Measurements from ENCODE around the gene KIAA0753.

Gene KIAA0753

GRCh38 chr17:6683081-6683684 lies 42.7 kb upstream of the KIAA0753 start:
- DNase-seq: no peak
- Histone ChIP-seq H3K9me3 (ENCODE audit: control extremely low read depth in 1 of 5, control insufficient read depth in 4 of 5, insufficient read depth in 2 of 5, low read depth in 1 of 5, low read length in 4 of 5) (no peaks in the 10 kb centered on the region), H3K4me3 (ENCODE audit: control insufficient read depth in 1 of 7, extremely low read depth in 1 of 7, insufficient read depth in 4 of 7, low read depth in 2 of 7, low read length in 6 of 7) (no peak overlapping the region), H3K4me1 (ENCODE audit: control extremely low read depth in 1 of 4, control insufficient read depth in 4 of 4, insufficient read depth in 4 of 4, low read length in 3 of 4) (no peaks in the 10 kb centered on the region), H3K36me3 (ENCODE audit: control insufficient read depth in 4 of 4, insufficient read depth in 4 of 4, low read length in 3 of 4) (no peaks in the 10 kb centered on the region), H3K27me3 (replicated peaks in 2 of 5; ENCODE audit: control insufficient read depth in 4 of 5, insufficient read depth in 5 of 5, low read length in 4 of 5) (peaks cover 0 to 34% (median 23%) of the 10 kb centered on the region in 5 experiments), H3K27ac (ENCODE audit: insufficient read depth in 1 of 2, low read depth in 1 of 2, low read length in 2 of 2, poor library complexity in 1 of 2, severe bottlenecking in 2 of 2) (no peak overlapping the region)
- ChIA-PET POLR2A (no interaction called here), CTCF (interaction anchor here (1.8 kb wide), 1 partner anchor 30 kb away, joined by 5 read pairs; the partner anchor contains the start of gene SLC13A5)
- WGBS (ENCODE audit: insufficient coverage): no CpG with 5 or more reads among the region's 3 CpGs

GRCh38 chr17:6682339-6682738 lies 41.8 kb upstream of the KIAA0753 start:
- whole genome bisulfite sequencing (ENCODE audit: insufficient coverage): 98% methylated on average over 4 of the region's 4 CpGs
- H3K4me1 ChIP-seq (ENCODE audit: control extremely low read depth in 1 of 4, control insufficient read depth in 4 of 4, insufficient read depth in 4 of 4, low read length in 3 of 4): peaks cover 0 to 7% (median 6%) of the 10 kb centered on the region in 4 experiments
- no peak overlapping the region for H3K27ac ChIP-seq (ENCODE audit: insufficient read depth in 1 of 2, low read depth in 1 of 2, low read length in 2 of 2, poor library complexity in 1 of 2, severe bottlenecking in 2 of 2)
- DNase-seq: no peak
- no peak overlapping the region for H3K4me3 ChIP-seq (ENCODE audit: control insufficient read depth in 1 of 7, extremely low read depth in 1 of 7, insufficient read depth in 4 of 7, low read depth in 2 of 7, low read length in 6 of 7)
- CTCF ChIA-PET: interaction anchor here (0.9 to 1.8 kb wide), 2 partner anchors 31 to 70 kb away, joined by 3 to 5 read pairs; partner anchors contain the start of gene SLC13A5
- POLR2A ChIA-PET: no interaction called here
- no peaks in the 10 kb centered on the region for H3K36me3 ChIP-seq (ENCODE audit: control insufficient read depth in 4 of 4, insufficient read depth in 4 of 4, low read length in 3 of 4)
- no peaks in the 10 kb centered on the region for H3K9me3 ChIP-seq (ENCODE audit: control extremely low read depth in 1 of 5, control insufficient read depth in 4 of 5, insufficient read depth in 2 of 5, low read depth in 1 of 5, low read length in 4 of 5)
- H3K27me3 ChIP-seq (replicated peaks in 2 of 5; ENCODE audit: control insufficient read depth in 4 of 5, insufficient read depth in 5 of 5, low read length in 4 of 5): peaks cover 0 to 42% (median 31%) of the 10 kb centered on the region in 5 experiments

- H3K27ac ChIP-seq (ENCODE audit: insufficient read depth in 1 of 2, low read depth in 1 of 2, low read length in 2 of 2, poor library complexity in 1 of 2, severe bottlenecking in 2 of 2): no peak overlapping the region
- POLR2A ChIA-PET: no interaction called here
- H3K27me3 ChIP-seq (replicated peaks in 2 of 5; ENCODE audit: control insufficient read depth in 4 of 5, insufficient read depth in 5 of 5, low read length in 4 of 5): peaks cover 0 to 49% (median 35%) of the 10 kb centered on the region in 5 experiments
- 88% methylated on average over 4 of the region's 5 CpGs for WGBS (ENCODE audit: insufficient coverage)
- peaks cover 0 to 12% (median 11%) of the 10 kb centered on the region in 4 experiments for H3K4me1 ChIP-seq (ENCODE audit: control extremely low read depth in 1 of 4, control insufficient read depth in 4 of 4, insufficient read depth in 4 of 4, low read length in 3 of 4)
- no peaks in the 10 kb centered on the region for H3K36me3 ChIP-seq (ENCODE audit: control insufficient read depth in 4 of 4, insufficient read depth in 4 of 4, low read length in 3 of 4)
- H3K9me3 ChIP-seq (ENCODE audit: control extremely low read depth in 1 of 5, control insufficient read depth in 4 of 5, insufficient read depth in 2 of 5, low read depth in 1 of 5, low read length in 4 of 5): no peaks in the 10 kb centered on the region
- CTCF ChIA-PET: interaction anchor here (0.9 to 1.8 kb wide), 2 partner anchors 31 to 71 kb away, joined by 3 to 5 read pairs; partner anchors contain the start of gene SLC13A5
- H3K4me3 ChIP-seq (ENCODE audit: control insufficient read depth in 1 of 7, extremely low read depth in 1 of 7, insufficient read depth in 4 of 7, low read depth in 2 of 7, low read length in 6 of 7): no peak overlapping the region
- no peak for DNase-seq
Measured at GRCh38 chr17:6681671-6682070, 41.2 kb upstream of the KIAA0753 start.

- Histone ChIP-seq H3K27ac (ENCODE audit: insufficient read depth in 1 of 2, low read depth in 1 of 2, low read length in 2 of 2, poor library complexity in 1 of 2, severe bottlenecking in 2 of 2) (no peak overlapping the region), H3K27me3 (replicated peaks in 2 of 5; ENCODE audit: control insufficient read depth in 4 of 5, insufficient read depth in 5 of 5, low read length in 4 of 5) (peaks cover 0 to 49% (median 32%) of the 10 kb centered on the region in 5 experiments), H3K9me3 (ENCODE audit: control extremely low read depth in 1 of 5, control insufficient read depth in 4 of 5, insufficient read depth in 2 of 5, low read depth in 1 of 5, low read length in 4 of 5) (no peaks in the 10 kb centered on the region), H3K4me3 (ENCODE audit: control insufficient read depth in 1 of 7, extremely low read depth in 1 of 7, insufficient read depth in 4 of 7, low read depth in 2 of 7, low read length in 6 of 7) (no peak overlapping the region), H3K4me1 (ENCODE audit: control extremely low read depth in 1 of 4, control insufficient read depth in 4 of 4, insufficient read depth in 4 of 4, low read length in 3 of 4) (peaks cover 0 to 12% (median 11%) of the 10 kb centered on the region in 4 experiments), H3K36me3 (ENCODE audit: control insufficient read depth in 4 of 4, insufficient read depth in 4 of 4, low read length in 3 of 4) (no peaks in the 10 kb centered on the region)
- ChIA-PET CTCF (no interaction called here), POLR2A (no interaction called here)
- 98% methylated on average over 4 of the region's 4 CpGs for WGBS (ENCODE audit: insufficient coverage)
- DNase-seq: no peak
Measured at GRCh38 chr17:6681176-6681575, 40.7 kb upstream of the KIAA0753 start.

GRCh38 chr17:6679241-6679640 lies 38.7 kb upstream of the KIAA0753 start:
- Histone ChIP-seq H3K9me3 (ENCODE audit: control extremely low read depth in 1 of 5, control insufficient read depth in 4 of 5, insufficient read depth in 2 of 5, low read depth in 1 of 5, low read length in 4 of 5) (no peaks in the 10 kb centered on the region), H3K27ac (ENCODE audit: insufficient read depth in 1 of 2, low read depth in 1 of 2, low read length in 2 of 2, poor library complexity in 1 of 2, severe bottlenecking in 2 of 2) (no peak overlapping the region), H3K27me3 (replicated peaks in 2 of 5; ENCODE audit: control insufficient read depth in 4 of 5, insufficient read depth in 5 of 5, low read length in 4 of 5) (peaks cover 0 to 56% (median 36%) of the 10 kb centered on the region in 5 experiments), H3K36me3 (ENCODE audit: control insufficient read depth in 4 of 4, insufficient read depth in 4 of 4, low read length in 3 of 4) (no peaks in the 10 kb centered on the region), H3K4me3 (ENCODE audit: control insufficient read depth in 1 of 7, extremely low read depth in 1 of 7, insufficient read depth in 4 of 7, low read depth in 2 of 7, low read length in 6 of 7) (no peak overlapping the region), H3K4me1 (ENCODE audit: control extremely low read depth in 1 of 4, control insufficient read depth in 4 of 4, insufficient read depth in 4 of 4, low read length in 3 of 4) (peaks cover 0 to 12% (median 11%) of the 10 kb centered on the region in 4 experiments)
- WGBS (ENCODE audit: insufficient coverage): no CpG with 5 or more reads among the region's 6 CpGs
- CTCF ChIA-PET: interaction anchor here (4.4 kb wide), 1 partner anchor 12 kb away, joined by 19 read pairs; no protein-coding TSS in a partner anchor
- POLR2A ChIA-PET: no interaction called here
- no peak for DNase-seq

- WGBS (ENCODE audit: insufficient coverage): 93% methylated on average over 4 of the region's 7 CpGs
- DNase-seq: no peak
- CTCF ChIA-PET: interaction anchor here (0.8 to 4.4 kb wide), 5 partner anchors 11 to 233 kb away, joined by 3 to 19 read pairs (median 7); no protein-coding TSS in a partner anchor
- Histone ChIP-seq H3K27ac (ENCODE audit: insufficient read depth in 1 of 2, low read depth in 1 of 2, low read length in 2 of 2, poor library complexity in 1 of 2, severe bottlenecking in 2 of 2) (no peak overlapping the region), H3K4me1 (ENCODE audit: control extremely low read depth in 1 of 4, control insufficient read depth in 4 of 4, insufficient read depth in 4 of 4, low read length in 3 of 4) (peaks cover 0 to 12% (median 11%) of the 10 kb centered on the region in 4 experiments), H3K27me3 (replicated peaks in 2 of 5; ENCODE audit: control insufficient read depth in 4 of 5, insufficient read depth in 5 of 5, low read length in 4 of 5) (peaks cover 0 to 56% (median 36%) of the 10 kb centered on the region in 5 experiments), H3K4me3 (ENCODE audit: control insufficient read depth in 1 of 7, extremely low read depth in 1 of 7, insufficient read depth in 4 of 7, low read depth in 2 of 7, low read length in 6 of 7) (no peak overlapping the region), H3K36me3 (ENCODE audit: control insufficient read depth in 4 of 4, insufficient read depth in 4 of 4, low read length in 3 of 4) (no peaks in the 10 kb centered on the region), H3K9me3 (ENCODE audit: control extremely low read depth in 1 of 5, control insufficient read depth in 4 of 5, insufficient read depth in 2 of 5, low read depth in 1 of 5, low read length in 4 of 5) (no peaks in the 10 kb centered on the region)
- POLR2A ChIA-PET: interaction anchor here (0.5 to 1.2 kb wide), 3 partner anchors 10 to 1839 kb away, joined by 4 read pairs; no protein-coding TSS in a partner anchor
Measured at GRCh38 chr17:6677946-6678345, 37.4 kb upstream of the KIAA0753 start.

Measured in common myeloid progenitor, CD34-positive (primary cell).